Prostate gland (tissue), 2 donors: Measurements from ENCODE around the gene RPS6KA2.

ENCODE experiments used
- CTCF ChIP-seq, 4 experiments: fragments of 200-600 bp in 2 of 4; fragments of 450-650 bp in 2 of 4; sonication (generic) in 2 of 4; IDR thresholded peaks; 1 replicate in 3 of 4; 2 replicates in 1 of 4; pipeline ENCODE4 v1.5.1; 2016 to 2019; ENCODE audit warnings: antibody characterized with exemption in 4 of 4, mild to moderate bottlenecking in 2 of 4, moderate library complexity in 2 of 4
- POLR2A ChIP-seq: fragments of 450-650 bp; IDR thresholded peaks from one replicate; pipeline ENCODE4 v1.6.1; 2016; ENCODE audit warnings: antibody characterized with exemption, mild to moderate bottlenecking

- TF ChIP-seq CTCF (IDR thresholded peaks at IDR 0.05): no peak
- TF ChIP-seq POLR2A: no peak
Measured at GRCh38 chr6:166546653-166547052, 80.4 kb downstream of the RPS6KA2 start.
